ACC112 (cell line): ENCODE data around the gene RAD18.
A peak's percentile ranks its signal among the peaks of the same experiment; 100 is the strongest.

Experiments used
- H2AFZ ChIP-seq: fragments of 200-600 bp; sonication (generic); one replicate; pipeline ENCODE4 v1.6.0; 2017; ENCODE audit warnings: antibody characterized with exemption, low read length; ENCODE audit not compliant: unreplicated experiment
- H3K27ac ChIP-seq: fragments of 200-600 bp; sonication (generic); 2 replicates; pipeline ENCODE4 v1.5.1; 2014; ENCODE audit warnings: low read depth, mild to moderate bottlenecking, antibody characterized with exemption, low read length, moderate library complexity
- H3K27me3 ChIP-seq: fragments of 200-600 bp; sonication (generic); 2 replicates; pipeline ENCODE4 v1.6.1; 2014; ENCODE audit warnings: mild to moderate bottlenecking, antibody characterized with exemption, low read length, moderate library complexity, mixed read lengths; ENCODE audit not compliant: insufficient read depth
- H3K36me3 ChIP-seq: fragments of 200-600 bp; sonication (generic); 2 replicates; pipeline ENCODE4 v1.6.1; 2016; ENCODE audit warnings: mild to moderate bottlenecking, antibody characterized with exemption, low read length, moderate library complexity, mixed read lengths; ENCODE audit not compliant: insufficient read depth
- H3K4me1 ChIP-seq: fragments of 200-600 bp; sonication (generic); one replicate; pipeline ENCODE4 v1.6.1; 2016; ENCODE audit warnings: low read length, mixed read lengths; ENCODE audit not compliant: insufficient read depth, unreplicated experiment, control insufficient read depth
- H3K4me3 ChIP-seq: fragments of 200-600 bp; sonication (generic); 2 replicates; pipeline ENCODE4 v1.5.1; 2014; ENCODE audit warnings: mild to moderate bottlenecking, low read depth, low read length
- H3K79me2 ChIP-seq: fragments of 200-600 bp; sonication (generic); one replicate; pipeline ENCODE4 v1.6.0; 2016; ENCODE audit warnings: low read length; ENCODE audit not compliant: control insufficient read depth, unreplicated experiment, insufficient read depth

The RAD18 gene

GRCh38 chr3:8942115-8942514, 21.2 kb downstream of the RAD18 start:
- Histone ChIP-seq H3K27me3 (no peaks in the 10 kb centered on the region), H3K4me3 (no peak overlapping the region), H3K79me2 (peaks cover 9% of the 10 kb centered on the region), H3K36me3 (peaks cover 40% of the 10 kb centered on the region), H2AFZ (no peak overlapping the region), H3K4me1 (peaks cover 17% of the 10 kb centered on the region), H3K27ac (no peak overlapping the region)

GRCh38 chr3:8938021-8938420, 25.3 kb downstream of the RAD18 start:
- Histone ChIP-seq H3K79me2 (peaks cover 4% of the 10 kb centered on the region), H3K27me3 (no peaks in the 10 kb centered on the region), H3K36me3 (peaks cover 20% of the 10 kb centered on the region)

GRCh38 chr3:8937064-8938020, 25.9 kb downstream of the RAD18 start:
- peak overlapping the region; percentile 10; the same call in 1 of the 2 replicates for H3K4me3 ChIP-seq
- H3K4me1 ChIP-seq = peaks cover 28% of the 10 kb centered on the region
- H3K79me2 ChIP-seq = peaks cover 1% of the 10 kb centered on the region
- peaks cover 13% of the 10 kb centered on the region; the same call in 1 of the 2 replicates for H3K36me3 ChIP-seq
- H3K27me3 ChIP-seq = no peaks in the 10 kb centered on the region
- peak overlapping the region; percentile 98 for H3K27ac ChIP-seq
- H2AFZ ChIP-seq = no peak overlapping the region

More at GRCh38 chr3:8938021-8938420, 25.3 kb downstream of the RAD18 start:
- Histone ChIP-seq H3K27ac (peak overlapping the region; percentile 98), H2AFZ (no peak overlapping the region), H3K4me1 (peaks cover 28% of the 10 kb centered on the region), H3K4me3 (peak overlapping the region; percentile 10; the same call in 1 of the 2 replicates)

GRCh38 chr3:8932507-8932906, 30.8 kb downstream of the RAD18 start:
- Histone ChIP-seq H3K4me3 (no peak overlapping the region), H2AFZ (no peak overlapping the region), H3K27me3 (no peaks in the 10 kb centered on the region), H3K79me2 (no peaks in the 10 kb centered on the region), H3K4me1 (peaks cover 21% of the 10 kb centered on the region), H3K36me3 (peaks cover 14% of the 10 kb centered on the region; the same call in 1 of the 2 replicates), H3K27ac (no peak overlapping the region)

GRCh38 chr3:8931342-8931741, 31.9 kb downstream of the RAD18 start:
- H3K27ac ChIP-seq = no peak overlapping the region
- peaks cover 14% of the 10 kb centered on the region; the same call in 1 of the 2 replicates for H3K36me3 ChIP-seq
- no peak overlapping the region for H2AFZ ChIP-seq
- H3K27me3 ChIP-seq = no peaks in the 10 kb centered on the region
- no peaks in the 10 kb centered on the region for H3K79me2 ChIP-seq
- H3K4me1 ChIP-seq = peaks cover 10% of the 10 kb centered on the region
- H3K4me3 ChIP-seq = no peak overlapping the region

- Histone ChIP-seq H3K79me2 (no peaks in the 10 kb centered on the region), H3K36me3 (peaks cover 10% of the 10 kb centered on the region; the same call in 1 of the 2 replicates), H3K4me1 (peaks cover 6% of the 10 kb centered on the region), H2AFZ (no peak overlapping the region), H3K27ac (no peak overlapping the region), H3K27me3 (no peaks in the 10 kb centered on the region), H3K4me3 (no peak overlapping the region)
Observed at GRCh38 chr3:8929860-8930259, 33.4 kb downstream of the RAD18 start.

GRCh38 chr3:8914491-8914890, 48.8 kb downstream of the RAD18 start:
- no peak overlapping the region for H2AFZ ChIP-seq
- no peaks in the 10 kb centered on the region for H3K79me2 ChIP-seq
- no peak overlapping the region for H3K4me3 ChIP-seq
- H3K27ac ChIP-seq = no peak overlapping the region
- H3K27me3 ChIP-seq = no peaks in the 10 kb centered on the region
- H3K4me1 ChIP-seq = no peaks in the 10 kb centered on the region
- H3K36me3 ChIP-seq = peaks cover 4% of the 10 kb centered on the region

- no peak overlapping the region for H3K27ac ChIP-seq
- H3K4me1 ChIP-seq = no peaks in the 10 kb centered on the region
- no peaks in the 10 kb centered on the region for H3K79me2 ChIP-seq
- H3K36me3 ChIP-seq = peaks cover 15% of the 10 kb centered on the region; the same call in 1 of the 2 replicates
- no peak overlapping the region for H3K4me3 ChIP-seq
- no peaks in the 10 kb centered on the region for H3K27me3 ChIP-seq
- no peak overlapping the region for H2AFZ ChIP-seq
Observed at GRCh38 chr3:8911781-8912180, 51.5 kb downstream of the RAD18 start.

GRCh38 chr3:8909160-8909559, 54.1 kb downstream of the RAD18 start:
- Histone ChIP-seq H3K79me2 (no peaks in the 10 kb centered on the region), H2AFZ (no peak overlapping the region), H3K4me1 (no peaks in the 10 kb centered on the region), H3K36me3 (peaks cover 18% of the 10 kb centered on the region; the same call in 1 of the 2 replicates), H3K27me3 (no peaks in the 10 kb centered on the region), H3K27ac (no peak overlapping the region), H3K4me3 (no peak overlapping the region)

GRCh38 chr3:8903191-8903590, 60.1 kb downstream of the RAD18 start:
- Histone ChIP-seq H2AFZ (no peak overlapping the region), H3K27ac (no peak overlapping the region), H3K27me3 (no peaks in the 10 kb centered on the region), H3K4me3 (no peak overlapping the region), H3K79me2 (no peaks in the 10 kb centered on the region), H3K4me1 (no peaks in the 10 kb centered on the region), H3K36me3 (peaks cover 5% of the 10 kb centered on the region; the same call in 1 of the 2 replicates)

GRCh38 chr3:8900869-8901268, 62.4 kb downstream of the RAD18 start:
- Histone ChIP-seq H3K27me3 (no peaks in the 10 kb centered on the region), H2AFZ (no peak overlapping the region), H3K79me2 (no peaks in the 10 kb centered on the region), H3K36me3 (no peaks in the 10 kb centered on the region), H3K4me1 (no peaks in the 10 kb centered on the region), H3K27ac (no peak overlapping the region), H3K4me3 (no peak overlapping the region)
